ENCODE results near the gene PUS10.
"Not testable (repeated sequence)": the region's sequence is repeated elsewhere in the genome, so short reads cannot be mapped to it uniquely, and the experiment has no call there.

Gene PUS10

DNA sequence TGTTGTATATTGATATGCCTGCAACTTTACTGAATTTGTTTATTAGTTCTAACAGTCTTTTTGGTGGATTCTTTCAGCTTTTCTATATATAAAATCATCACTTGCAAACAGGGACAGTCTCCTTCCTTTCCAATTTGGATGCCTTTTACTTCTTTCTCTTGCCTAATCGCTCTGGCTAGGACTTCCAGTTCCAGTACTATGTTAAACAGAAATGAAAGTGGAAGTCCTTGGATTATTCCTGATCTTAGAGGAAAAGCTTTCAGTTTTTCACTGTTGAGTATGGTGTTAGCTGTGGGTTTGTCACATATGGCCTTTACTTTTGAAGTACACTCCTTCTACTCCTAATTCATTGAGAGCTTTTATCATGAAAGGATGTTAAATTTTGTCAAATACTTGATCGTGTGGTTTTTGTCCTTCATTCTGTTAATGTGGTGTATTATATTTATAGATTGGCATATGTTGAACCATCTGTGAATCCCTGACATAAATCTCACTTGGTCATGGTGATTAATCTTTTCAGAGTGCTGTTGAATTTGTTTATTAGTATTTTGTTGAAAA lies 83.8 kb downstream of the PUS10 start:
- WGBS (ENCODE audit: extremely low coverage, insufficient coverage, low lambda C conversion rate): no CpG with 5 or more reads among the region's 2 CpGs
- DNase-seq: no peak

GRCh38 chr2:60932954-60933353 lies 85.1 kb downstream of the PUS10 start:
- Histone ChIP-seq H3K4me1 (ENCODE audit: control insufficient read depth, low read depth, low read length) (no peaks in the 10 kb centered on the region), H3K79me1 (ENCODE audit: low read length) (no peaks in the 10 kb centered on the region), H3K4ac (ENCODE audit: low read depth, low read length) (no peak overlapping the region), H2AK5ac (ENCODE audit: low read length) (no peak overlapping the region), H3K79me2 (ENCODE audit: control insufficient read depth, insufficient read depth, low read length) (no peaks in the 10 kb centered on the region), H3K4me3 (ENCODE audit: low read length) (no peak overlapping the region), H3K27ac (ENCODE audit: low read depth, low read length) (no peak overlapping the region), H3K18ac (ENCODE audit: low read length) (no peak overlapping the region), H3K4me2 (ENCODE audit: low read length) (no peak overlapping the region), H3K27me3 (ENCODE audit: insufficient read depth, low read length, poor library complexity) (no peaks in the 10 kb centered on the region), H3K23ac (ENCODE audit: low read length) (no peak overlapping the region), H3K56ac (ENCODE audit: low read length) (no peak overlapping the region), H2BK15ac (replicated peaks; ENCODE audit: low read depth) (no peak overlapping the region), H2BK5ac (ENCODE audit: low read length) (no peak overlapping the region), H3K9ac (ENCODE audit: low read length) (no peak overlapping the region), H4K8ac (ENCODE audit: low read depth, low read length) (no peak overlapping the region), H2BK120ac (ENCODE audit: low read depth, low read length) (no peak overlapping the region), H4K5ac (ENCODE audit: low read length) (no peak overlapping the region), H3K36me3 (ENCODE audit: control insufficient read depth, insufficient read depth, low read length) (no peaks in the 10 kb centered on the region)
- no CpG with 5 or more reads among the region's 3 CpGs for WGBS (ENCODE audit: extremely low coverage, insufficient coverage, low lambda C conversion rate)
- DNase-seq: no peak

More for the DNA sequence above, 83.8 kb downstream of the PUS10 start:
- Histone ChIP-seq H3K4ac (ENCODE audit: low read depth, low read length) (no peak overlapping the region), H3K4me3 (ENCODE audit: low read length) (no peak overlapping the region), H2AK5ac (ENCODE audit: low read length) (no peak overlapping the region), H3K79me2 (ENCODE audit: control insufficient read depth, insufficient read depth, low read length) (no peaks in the 10 kb centered on the region), H3K18ac (ENCODE audit: low read length) (no peak overlapping the region), H3K23ac (ENCODE audit: low read length) (no peak overlapping the region), H2BK15ac (replicated peaks; ENCODE audit: low read depth) (no peak overlapping the region), H4K5ac (ENCODE audit: low read length) (no peak overlapping the region), H3K56ac (ENCODE audit: low read length) (no peak overlapping the region), H3K79me1 (ENCODE audit: low read length) (no peaks in the 10 kb centered on the region), H3K36me3 (ENCODE audit: control insufficient read depth, insufficient read depth, low read length) (no peaks in the 10 kb centered on the region), H2BK5ac (ENCODE audit: low read length) (no peak overlapping the region), H2BK120ac (ENCODE audit: low read depth, low read length) (no peak overlapping the region), H3K27me3 (ENCODE audit: insufficient read depth, low read length, poor library complexity) (no peaks in the 10 kb centered on the region), H3K27ac (ENCODE audit: low read depth, low read length) (no peak overlapping the region), H3K9ac (ENCODE audit: low read length) (no peak overlapping the region), H3K4me2 (ENCODE audit: low read length) (no peak overlapping the region), H4K8ac (ENCODE audit: low read depth, low read length) (no peak overlapping the region), H3K4me1 (ENCODE audit: control insufficient read depth, low read depth, low read length) (no peaks in the 10 kb centered on the region)

- not testable (repeated sequence) for H3K79me2 ChIP-seq (ENCODE audit: control insufficient read depth, insufficient read depth, low read length); H3K79me1 ChIP-seq (ENCODE audit: low read length); H3K4ac ChIP-seq (ENCODE audit: low read depth, low read length); H2AK5ac ChIP-seq (ENCODE audit: low read length); H2BK15ac ChIP-seq (replicated peaks; ENCODE audit: low read depth); H3K18ac ChIP-seq (ENCODE audit: low read length); DNase-seq; H3K4me1 ChIP-seq (ENCODE audit: control insufficient read depth, low read depth, low read length); H4K8ac ChIP-seq (ENCODE audit: low read depth, low read length); H2BK120ac ChIP-seq (ENCODE audit: low read depth, low read length); H2BK5ac ChIP-seq (ENCODE audit: low read length); H3K27me3 ChIP-seq (ENCODE audit: insufficient read depth, low read length, poor library complexity); H3K36me3 ChIP-seq (ENCODE audit: control insufficient read depth, insufficient read depth, low read length); H3K27ac ChIP-seq (ENCODE audit: low read depth, low read length); H3K4me2 ChIP-seq (ENCODE audit: low read length); H3K23ac ChIP-seq (ENCODE audit: low read length); H4K5ac ChIP-seq (ENCODE audit: low read length); H3K4me3 ChIP-seq (ENCODE audit: low read length); H3K9ac ChIP-seq (ENCODE audit: low read length); H3K56ac ChIP-seq (ENCODE audit: low read length)
- WGBS (ENCODE audit: extremely low coverage, insufficient coverage, low lambda C conversion rate): no CpG with 5 or more reads among the region's 5 CpGs
Measured at GRCh38 chr2:60932061-60932460, 86.0 kb downstream of the PUS10 start.

DNA sequence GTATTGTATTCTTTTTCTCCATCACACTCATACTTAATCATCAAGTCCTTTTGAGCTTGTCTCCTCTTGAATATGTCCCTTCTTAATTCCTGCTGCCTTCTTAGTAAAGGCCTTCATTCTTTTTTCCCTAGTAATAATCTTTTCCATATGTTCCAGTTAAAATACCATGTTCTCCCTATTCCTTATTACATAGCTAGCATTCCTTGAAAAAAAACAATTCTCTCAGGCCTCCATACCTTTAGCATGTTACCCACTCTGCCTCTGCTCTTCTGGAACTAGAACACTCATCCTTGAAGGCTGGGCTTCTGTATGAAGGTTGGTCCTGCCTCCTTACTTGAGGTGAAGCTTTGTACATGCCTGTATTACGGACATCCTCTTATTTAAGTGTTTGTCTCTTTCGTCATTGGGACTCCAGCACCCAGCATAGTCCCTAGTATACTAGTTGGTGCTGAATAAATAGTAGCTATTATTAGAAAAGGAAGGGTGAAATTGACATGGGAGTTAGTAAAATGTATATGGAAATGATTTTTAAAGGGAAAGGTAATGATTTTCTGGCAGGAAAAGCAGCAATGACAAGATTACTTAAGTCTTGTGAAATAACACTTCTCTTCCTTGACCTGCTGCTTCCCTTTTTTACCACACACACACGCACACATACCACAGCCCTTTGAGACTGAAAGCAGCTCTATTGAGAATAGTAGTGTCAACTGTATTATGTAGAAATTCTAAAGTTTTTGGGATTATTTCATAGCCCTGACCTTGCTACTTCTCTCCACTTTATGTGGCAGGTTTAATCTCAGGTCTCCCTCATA lies 91.1 kb downstream of the PUS10 start:
- Histone ChIP-seq H3K36me3 (ENCODE audit: control insufficient read depth, insufficient read depth, low read length) (peaks cover 3% of the 10 kb centered on the region), H3K4ac (ENCODE audit: low read depth, low read length) (no peak overlapping the region), H3K79me2 (ENCODE audit: control insufficient read depth, insufficient read depth, low read length) (no peaks in the 10 kb centered on the region), H3K56ac (ENCODE audit: low read length) (no peak overlapping the region), H2BK120ac (ENCODE audit: low read depth, low read length) (no peak overlapping the region), H3K4me3 (ENCODE audit: low read length) (no peak overlapping the region), H2AK5ac (ENCODE audit: low read length) (no peak overlapping the region), H3K23ac (ENCODE audit: low read length) (no peak overlapping the region), H2BK15ac (replicated peaks; ENCODE audit: low read depth) (no peak overlapping the region), H3K79me1 (ENCODE audit: low read length) (no peaks in the 10 kb centered on the region), H3K4me2 (ENCODE audit: low read length) (no peak overlapping the region), H3K27ac (ENCODE audit: low read depth, low read length) (no peak overlapping the region), H3K4me1 (ENCODE audit: control insufficient read depth, low read depth, low read length) (no peaks in the 10 kb centered on the region), H4K5ac (ENCODE audit: low read length) (no peak overlapping the region), H2BK5ac (ENCODE audit: low read length) (no peak overlapping the region), H3K27me3 (ENCODE audit: insufficient read depth, low read length, poor library complexity) (no peaks in the 10 kb centered on the region), H3K18ac (ENCODE audit: low read length) (no peak overlapping the region), H4K8ac (ENCODE audit: low read depth, low read length) (no peak overlapping the region), H3K9ac (ENCODE audit: low read length) (no peak overlapping the region)
- no CpG with 5 or more reads among the region's 3 CpGs for WGBS (ENCODE audit: extremely low coverage, insufficient coverage, low lambda C conversion rate)
- DNase-seq: no peak

DNA sequence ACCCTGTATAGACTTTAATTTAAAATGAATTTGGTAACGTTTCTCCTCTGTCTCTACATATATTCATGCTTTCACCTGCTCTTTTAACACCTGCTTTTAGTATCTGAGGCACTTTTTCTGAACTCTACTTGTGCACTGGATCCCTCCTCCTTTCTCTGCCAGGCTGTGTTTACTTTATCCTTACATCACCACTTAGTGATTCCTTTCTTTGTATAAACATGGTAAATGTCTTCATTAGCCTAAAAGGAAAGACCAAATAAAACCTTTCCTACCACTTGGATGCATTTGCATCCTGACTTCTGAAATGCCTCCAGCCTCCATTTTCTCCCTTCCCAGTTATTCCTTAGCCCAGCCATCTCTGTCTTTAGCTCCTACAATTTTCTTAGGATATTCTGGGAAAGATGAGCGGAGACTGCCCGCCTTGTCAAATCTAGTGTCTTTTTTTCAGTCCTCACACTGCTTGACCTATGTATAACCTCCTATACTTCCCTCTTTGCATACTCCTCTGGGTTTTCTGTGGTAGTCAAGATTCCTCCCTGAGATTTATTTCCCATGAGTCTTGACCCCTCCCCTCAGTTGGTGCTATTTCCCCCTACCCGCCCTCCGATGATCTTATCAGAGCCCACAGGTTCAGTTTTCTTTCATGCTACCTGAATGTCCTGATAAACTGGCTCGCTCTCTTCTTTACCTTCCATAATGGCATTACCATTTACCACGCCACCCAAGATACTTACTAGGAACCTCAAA lies 91.9 kb downstream of the PUS10 start:
- no peak overlapping the region for H2BK5ac ChIP-seq (ENCODE audit: low read length)
- no peak overlapping the region for H3K4ac ChIP-seq (ENCODE audit: low read depth, low read length)
- DNase-seq: peak; percentile 13
- no peak overlapping the region for H3K18ac ChIP-seq (ENCODE audit: low read length)
- H3K79me1 ChIP-seq (ENCODE audit: low read length): no peaks in the 10 kb centered on the region
- peaks cover 4% of the 10 kb centered on the region for H3K36me3 ChIP-seq (ENCODE audit: control insufficient read depth, insufficient read depth, low read length)
- H3K79me2 ChIP-seq (ENCODE audit: control insufficient read depth, insufficient read depth, low read length): no peaks in the 10 kb centered on the region
- no peaks in the 10 kb centered on the region for H3K4me1 ChIP-seq (ENCODE audit: control insufficient read depth, low read depth, low read length)
- no peak overlapping the region for H3K56ac ChIP-seq (ENCODE audit: low read length)
- no peak overlapping the region for H3K9ac ChIP-seq (ENCODE audit: low read length)
- H3K27ac ChIP-seq (ENCODE audit: low read depth, low read length): no peak overlapping the region
- no peak overlapping the region for H4K8ac ChIP-seq (ENCODE audit: low read depth, low read length)
- H3K23ac ChIP-seq (ENCODE audit: low read length): no peak overlapping the region
- no peak overlapping the region for H2BK15ac ChIP-seq (replicated peaks; ENCODE audit: low read depth)
- WGBS (ENCODE audit: extremely low coverage, insufficient coverage, low lambda C conversion rate): no CpG with 5 or more reads among the region's 7 CpGs
- H3K4me3 ChIP-seq (ENCODE audit: low read length): no peak overlapping the region
- H2BK120ac ChIP-seq (ENCODE audit: low read depth, low read length): no peak overlapping the region
- H3K27me3 ChIP-seq (ENCODE audit: insufficient read depth, low read length, poor library complexity): no peaks in the 10 kb centered on the region
- no peak overlapping the region for H4K5ac ChIP-seq (ENCODE audit: low read length)
- H3K4me2 ChIP-seq (ENCODE audit: low read length): no peak overlapping the region
- H2AK5ac ChIP-seq (ENCODE audit: low read length): no peak overlapping the region
